ENCODE results near the gene FLNB.
A peak's percentile ranks its signal among the peaks of the same experiment; 100 is the strongest.

FLNB gene

GRCh38 chr3:58008141-58009025 is at the start of gene FLNB:
TSS of gene FLNB (plus strand) at chr3:58008422. CDS start at chr3:58008565, 143 bp downstream.
- Mint-ChIP-seq H3K4me1 (peaks cover 44% of the 10 kb centered on the region), H3K27ac (peak within 1 kb of the TSS; percentile 78 to 93), H3K9me3 (no peaks in the 10 kb centered on the region), H3K27me3 (no peaks in the 10 kb centered on the region), H3K4me3 (peak within 1 kb of the TSS; percentile 81 to 88)
- ATAC-seq (peak; percentile 80), DNase-seq (peak; percentile 81 to 82)

GRCh38 chr3:57958642-57959422 is 49.4 kb upstream of the FLNB start:
- ATAC-seq (no peak), DNase-seq (no peak)
- no peaks in the 10 kb centered on the region for H3K27me3 Mint-ChIP-seq
- H3K4me1 Mint-ChIP-seq = peaks cover 22% of the 10 kb centered on the region
- H3K4me3 Mint-ChIP-seq = peak overlapping the region in 1 of 2 donors; percentile 48
- no peaks in the 10 kb centered on the region for H3K9me3 Mint-ChIP-seq
- H3K27ac Mint-ChIP-seq = peak overlapping the region; percentile 69 to 77

GRCh38 chr3:57959423-57960173 is 48.6 kb upstream of the FLNB start:
- H3K9me3 Mint-ChIP-seq = no peaks in the 10 kb centered on the region
- H3K4me3 Mint-ChIP-seq = peak overlapping the region in 1 of 2 donors; percentile 8
- H3K27ac Mint-ChIP-seq = no peak overlapping the region
- DNase-seq (no peak), ATAC-seq (no peak)
- H3K4me1 Mint-ChIP-seq = peaks cover 22% of the 10 kb centered on the region
- no peaks in the 10 kb centered on the region for H3K27me3 Mint-ChIP-seq

- Mint-ChIP-seq H3K9me3 (no peaks in the 10 kb centered on the region), H3K4me1 (peaks cover 22% of the 10 kb centered on the region), H3K4me3 (no peak overlapping the region), H3K27me3 (no peaks in the 10 kb centered on the region), H3K27ac (peak overlapping the region in 1 of 2 donors; percentile 36)
- DNase-seq (no peak), ATAC-seq (no peak)
Observed at GRCh38 chr3:57960174-57960505, 48.1 kb upstream of the FLNB start.

GRCh38 chr3:57961177-57961827 is 46.9 kb upstream of the FLNB start:
- Mint-ChIP-seq H3K9me3 (no peaks in the 10 kb centered on the region), H3K27me3 (no peaks in the 10 kb centered on the region), H3K4me3 (no peak overlapping the region), H3K4me1 (peaks cover 18% of the 10 kb centered on the region), H3K27ac (no peak overlapping the region)
- no peak for DNase-seq
- no peak for ATAC-seq

GRCh38 chr3:57961828-57962447 is 46.3 kb upstream of the FLNB start:
- H3K27me3 Mint-ChIP-seq = no peaks in the 10 kb centered on the region
- peaks cover 17% of the 10 kb centered on the region for H3K4me1 Mint-ChIP-seq
- no peak overlapping the region for H3K4me3 Mint-ChIP-seq
- H3K27ac Mint-ChIP-seq = peak overlapping the region in 1 of 2 donors; percentile 44
- ATAC-seq (peak; percentile 47), DNase-seq (no peak)
- no peaks in the 10 kb centered on the region for H3K9me3 Mint-ChIP-seq

GRCh38 chr3:57962448-57962834 is 45.8 kb upstream of the FLNB start:
- DNase-seq (no peak), ATAC-seq (no peak)
- Mint-ChIP-seq H3K9me3 (no peaks in the 10 kb centered on the region), H3K4me1 (peaks cover 22% of the 10 kb centered on the region), H3K27ac (no peak overlapping the region), H3K4me3 (no peak overlapping the region), H3K27me3 (no peaks in the 10 kb centered on the region)

- no peaks in the 10 kb centered on the region for H3K9me3 Mint-ChIP-seq
- no peaks in the 10 kb centered on the region for H3K27me3 Mint-ChIP-seq
- no peak overlapping the region for H3K4me3 Mint-ChIP-seq
- H3K27ac Mint-ChIP-seq = no peak overlapping the region
- no peak for DNase-seq
- H3K4me1 Mint-ChIP-seq = peaks cover 21% of the 10 kb centered on the region
- peak; percentile 25 for ATAC-seq
Observed at GRCh38 chr3:57963811-57964346, 44.3 kb upstream of the FLNB start.

GRCh38 chr3:57966829-57967228 is 41.4 kb upstream of the FLNB start:
- Mint-ChIP-seq H3K27me3 (no peaks in the 10 kb centered on the region), H3K4me3 (no peak overlapping the region), H3K9me3 (no peaks in the 10 kb centered on the region), H3K4me1 (peaks cover 15% of the 10 kb centered on the region), H3K27ac (no peak overlapping the region)
- no peak for DNase-seq
- no peak for ATAC-seq

- no peaks in the 10 kb centered on the region for H3K27me3 Mint-ChIP-seq
- peaks cover 22% of the 10 kb centered on the region for H3K4me1 Mint-ChIP-seq
- DNase-seq (no peak), ATAC-seq (no peak)
- H3K9me3 Mint-ChIP-seq = no peaks in the 10 kb centered on the region
- H3K4me3 Mint-ChIP-seq = peak overlapping the region in 1 of 2 donors; percentile 24
- H3K27ac Mint-ChIP-seq = no peak overlapping the region
Observed at GRCh38 chr3:57967590-57967989, 40.6 kb upstream of the FLNB start.

- ATAC-seq (no peak), DNase-seq (no peak)
- H3K27me3 Mint-ChIP-seq = no peaks in the 10 kb centered on the region
- no peak overlapping the region for H3K4me3 Mint-ChIP-seq
- H3K4me1 Mint-ChIP-seq = peaks cover 27% of the 10 kb centered on the region
- no peaks in the 10 kb centered on the region for H3K9me3 Mint-ChIP-seq
- H3K27ac Mint-ChIP-seq = no peak overlapping the region
Observed at GRCh38 chr3:57968501-57968900, 39.7 kb upstream of the FLNB start.

GRCh38 chr3:57971975-57972374 is 36.2 kb upstream of the FLNB start:
- no peak overlapping the region for H3K27ac Mint-ChIP-seq
- H3K9me3 Mint-ChIP-seq = no peaks in the 10 kb centered on the region
- no peak for DNase-seq
- no peak for ATAC-seq
- H3K4me1 Mint-ChIP-seq = peaks cover 26% of the 10 kb centered on the region
- H3K4me3 Mint-ChIP-seq = no peak overlapping the region
- no peaks in the 10 kb centered on the region for H3K27me3 Mint-ChIP-seq

GRCh38 chr3:57972531-57973111 is 35.6 kb upstream of the FLNB start:
- no peak overlapping the region for H3K27ac Mint-ChIP-seq
- no peak for DNase-seq
- no peaks in the 10 kb centered on the region for H3K27me3 Mint-ChIP-seq

GRCh38 chr3:57973715-57974477 is 34.3 kb upstream of the FLNB start:
- Mint-ChIP-seq H3K27me3 (no peaks in the 10 kb centered on the region), H3K4me3 (no peak overlapping the region), H3K9me3 (no peaks in the 10 kb centered on the region), H3K27ac (peak overlapping the region in 1 of 2 donors; percentile 40), H3K4me1 (peaks cover 15% of the 10 kb centered on the region)
- ATAC-seq = no peak
- DNase-seq = no peak

More at GRCh38 chr3:57972531-57973111, 35.6 kb upstream of the FLNB start:
- ATAC-seq = no peak
- no peak overlapping the region for H3K4me3 Mint-ChIP-seq
- H3K4me1 Mint-ChIP-seq = peaks cover 20% of the 10 kb centered on the region
- no peaks in the 10 kb centered on the region for H3K9me3 Mint-ChIP-seq
